Fibroblast of villous mesenchyme (primary cell): ENCODE results near the gene DNAJC4. TPM values are rescaled to one million over a fixed set of nuclear protein-coding genes. Genes with fewer than 3 reads are reported as not detected.

Source experiments
- DNase-seq: peaks from one replicate; pipeline ENCODE4 v3.0.0-alpha.2; 2010; ENCODE audit warnings: low read depth
- H3K4me3 ChIP-seq: 2 replicates; pipeline ENCODE4 v1.5.1; 2011; ENCODE audit warnings: low read depth, mild to moderate bottlenecking, low read length
- total RNA-seq: library from RNA; depleted of rRNA; stranded (reverse); fragments of >200 nt; gene quantifications from 2 replicates; pipeline ENCODE4 v1.2.3, GENCODE V29; 2012
- TF ChIP-seq, protein P1 (sequence below): IDR thresholded peaks from 2 replicates; pipeline ENCODE4 v1.5.1; 2012; ENCODE audit warnings: low read depth, mild to moderate bottlenecking, low read length; ENCODE audit not compliant: insufficient read depth

The DNAJC4 gene
- total RNA-seq, 1 donor, result 6.5 TPM

DNA sequence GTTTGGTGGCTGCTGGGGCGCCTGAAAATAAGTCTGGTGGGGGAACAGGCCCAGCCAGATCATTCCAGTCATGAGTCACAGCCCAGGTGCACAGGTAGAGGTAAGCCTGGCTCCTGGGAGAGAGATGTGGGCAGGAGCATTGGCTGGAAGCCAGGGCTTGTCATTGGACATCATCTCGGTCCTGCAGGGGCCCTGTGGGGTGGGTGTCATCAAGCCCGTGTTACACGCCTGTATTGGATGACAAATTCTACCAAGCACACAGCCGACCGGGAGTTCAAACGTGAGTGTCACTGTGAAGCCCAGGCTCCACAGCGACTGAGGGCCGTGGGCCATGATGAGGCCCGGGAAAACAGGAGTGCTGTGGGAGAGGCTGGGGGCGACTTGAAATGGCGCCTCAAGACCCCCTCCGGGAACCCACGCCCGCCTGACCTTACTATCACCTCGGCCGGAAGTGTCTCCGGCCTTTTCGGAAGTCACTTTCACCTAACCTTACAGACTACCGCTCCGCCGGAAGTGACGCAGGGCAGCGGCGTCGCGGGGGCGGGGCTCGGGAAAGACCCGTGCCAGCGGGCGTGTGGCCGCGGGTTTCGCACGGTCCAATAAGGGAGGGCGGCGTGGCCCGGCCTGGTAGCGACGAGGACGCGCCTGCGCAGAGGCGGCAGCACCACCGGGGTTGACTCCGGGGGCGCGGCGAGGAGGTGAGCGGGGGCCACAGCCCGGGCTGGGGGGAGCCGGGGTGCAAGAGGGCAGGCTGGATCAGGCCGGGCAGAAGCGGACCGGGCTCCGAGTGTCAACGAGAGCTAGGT lies 10.3 kb downstream of the DNAJC4 start, which contains the start of gene FKBP2:
Gene FKBP2, plus strand, starts transcription at position 661 of the 806 bp plus-strand sequence. CDS start 1,293 bp downstream, outside the sequence.
- TF ChIP-seq, protein P1, sequence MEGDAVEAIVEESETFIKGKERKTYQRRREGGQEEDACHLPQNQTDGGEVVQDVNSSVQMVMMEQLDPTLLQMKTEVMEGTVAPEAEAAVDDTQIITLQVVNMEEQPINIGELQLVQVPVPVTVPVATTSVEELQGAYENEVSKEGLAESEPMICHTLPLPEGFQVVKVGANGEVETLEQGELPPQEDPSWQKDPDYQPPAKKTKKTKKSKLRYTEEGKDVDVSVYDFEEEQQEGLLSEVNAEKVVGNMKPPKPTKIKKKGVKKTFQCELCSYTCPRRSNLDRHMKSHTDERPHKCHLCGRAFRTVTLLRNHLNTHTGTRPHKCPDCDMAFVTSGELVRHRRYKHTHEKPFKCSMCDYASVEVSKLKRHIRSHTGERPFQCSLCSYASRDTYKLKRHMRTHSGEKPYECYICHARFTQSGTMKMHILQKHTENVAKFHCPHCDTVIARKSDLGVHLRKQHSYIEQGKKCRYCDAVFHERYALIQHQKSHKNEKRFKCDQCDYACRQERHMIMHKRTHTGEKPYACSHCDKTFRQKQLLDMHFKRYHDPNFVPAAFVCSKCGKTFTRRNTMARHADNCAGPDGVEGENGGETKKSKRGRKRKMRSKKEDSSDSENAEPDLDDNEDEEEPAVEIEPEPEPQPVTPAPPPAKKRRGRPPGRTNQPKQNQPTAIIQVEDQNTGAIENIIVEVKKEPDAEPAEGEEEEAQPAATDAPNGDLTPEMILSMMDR, result no peak
- peak; percentile 98 for DNase-seq
- peak within 1 kb of the TSS; percentile 90 for H3K4me3 ChIP-seq

DNA sequence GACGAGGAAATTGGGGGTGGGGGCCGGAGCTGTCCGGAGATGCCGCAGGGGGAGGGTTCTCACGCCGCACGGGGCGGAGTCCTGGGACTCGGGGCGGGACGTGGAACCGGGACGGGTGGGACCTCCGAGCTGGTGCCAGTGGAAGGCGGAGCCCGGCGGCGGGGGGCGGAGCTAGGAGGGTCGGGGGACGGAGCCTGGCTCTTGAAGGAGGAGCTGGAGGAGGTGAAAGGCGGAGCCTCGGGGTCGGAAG lies 10.8 kb downstream of the DNAJC4 start:
- peak overlapping the region; percentile 82 for H3K4me3 ChIP-seq
- peak; percentile 100 for DNase-seq

DNA sequence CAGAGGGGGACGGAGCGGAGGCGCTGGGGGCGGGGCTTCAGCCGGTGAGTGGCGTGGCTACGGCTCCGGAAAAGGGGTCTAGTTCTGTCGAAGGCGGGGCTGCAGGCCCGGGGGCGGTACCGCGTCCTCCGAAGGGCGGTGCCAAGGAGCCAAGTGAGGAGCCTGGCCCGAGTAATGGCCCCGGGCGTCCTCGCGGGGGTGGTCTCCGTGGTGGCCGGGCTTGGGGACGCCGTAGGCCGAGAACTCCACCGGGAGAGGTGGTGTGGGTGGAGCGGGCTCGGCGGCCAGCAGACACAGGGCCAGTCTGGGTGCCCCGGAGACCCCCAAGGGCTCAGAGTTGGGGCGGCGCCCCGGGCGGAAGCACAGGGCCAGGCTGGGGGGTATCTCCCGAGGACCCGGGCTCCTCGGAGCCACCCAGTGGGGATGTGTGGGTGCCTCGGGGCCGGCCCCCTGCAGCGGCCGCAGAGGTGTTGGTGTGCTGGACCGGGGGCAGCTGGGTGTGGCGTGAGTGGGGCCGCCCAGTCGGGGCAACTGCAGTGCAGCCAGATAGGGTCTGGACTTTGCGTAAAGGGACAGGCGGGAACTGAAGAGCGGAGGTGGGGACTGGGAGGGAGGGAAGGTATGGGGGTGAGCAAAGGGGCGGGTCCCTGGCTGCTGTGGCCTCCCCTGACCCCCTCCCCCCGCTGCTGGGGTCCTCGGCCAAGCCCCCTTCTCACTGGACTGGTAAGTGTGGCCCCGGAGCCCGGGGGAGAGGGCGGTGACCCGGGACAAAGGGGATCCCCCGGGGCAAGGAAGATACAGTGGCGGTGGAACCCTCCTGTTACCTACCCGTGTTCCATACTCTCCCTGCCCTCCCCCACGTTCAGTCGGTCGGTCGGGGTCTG lies 11.4 kb downstream of the DNAJC4 start:
- TF ChIP-seq, protein P1, result no peak
- peak overlapping the region; percentile 90 for H3K4me3 ChIP-seq
- peak; percentile 27 for DNase-seq

More for the DNA sequence above, 10.8 kb downstream of the DNAJC4 start:
- TF ChIP-seq, protein P1, result no peak

DNA sequence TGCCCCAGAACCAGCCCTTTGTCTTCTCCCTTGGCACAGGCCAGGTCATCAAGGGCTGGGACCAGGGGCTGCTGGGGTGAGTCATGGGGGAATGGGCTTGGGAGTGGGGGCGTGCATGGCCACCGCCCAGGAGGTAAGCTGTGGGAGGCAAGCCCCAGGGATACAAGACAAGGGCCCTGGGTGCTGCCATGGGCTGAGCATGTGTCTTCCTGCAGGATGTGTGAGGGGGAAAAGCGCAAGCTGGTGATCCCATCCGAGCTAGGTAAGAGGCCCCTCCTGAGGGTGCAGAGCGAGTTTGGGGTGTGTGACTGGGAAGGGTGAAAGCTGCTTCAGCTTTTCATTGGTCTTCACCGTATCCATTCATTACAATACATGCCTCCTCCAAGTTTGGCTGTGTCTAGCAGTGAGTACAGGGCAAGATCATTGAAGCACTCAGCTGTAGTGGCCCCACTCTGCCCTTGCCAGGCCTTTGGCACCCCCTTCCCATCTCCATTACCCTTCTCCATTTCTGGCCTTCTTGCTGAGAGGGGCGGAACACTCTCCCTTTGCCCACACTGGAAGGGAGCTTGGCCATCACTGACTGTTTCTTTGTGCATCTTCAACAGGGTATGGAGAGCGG lies 13.0 kb downstream of the DNAJC4 start:
- no peak overlapping the region for H3K4me3 ChIP-seq
- DNase-seq, result no peak
- TF ChIP-seq, protein P1, result no peak

DNA sequence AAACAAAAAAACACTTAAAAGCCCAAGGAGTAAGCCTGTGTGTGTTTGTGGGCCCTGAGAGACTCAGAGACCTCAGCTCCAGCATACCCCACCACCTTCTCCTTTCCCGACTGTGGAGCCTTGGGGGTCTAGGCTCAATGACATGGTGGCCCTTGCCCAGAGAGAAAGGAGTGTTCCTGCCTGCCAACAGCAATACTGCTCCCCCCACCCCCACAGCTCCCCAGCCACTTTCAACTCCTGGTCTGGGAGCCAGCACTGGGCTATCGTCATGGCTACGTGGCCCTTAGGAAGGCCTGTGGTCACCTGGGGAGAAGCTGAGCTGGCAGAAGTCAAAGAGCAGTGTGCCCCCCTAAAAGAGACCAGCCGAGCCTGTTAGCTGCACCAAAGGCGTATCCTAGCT lies 13.8 kb downstream of the DNAJC4 start:
- no peak overlapping the region for H3K4me3 ChIP-seq
- DNase-seq, result no peak
- TF ChIP-seq, protein P1, result no peak

DNA sequence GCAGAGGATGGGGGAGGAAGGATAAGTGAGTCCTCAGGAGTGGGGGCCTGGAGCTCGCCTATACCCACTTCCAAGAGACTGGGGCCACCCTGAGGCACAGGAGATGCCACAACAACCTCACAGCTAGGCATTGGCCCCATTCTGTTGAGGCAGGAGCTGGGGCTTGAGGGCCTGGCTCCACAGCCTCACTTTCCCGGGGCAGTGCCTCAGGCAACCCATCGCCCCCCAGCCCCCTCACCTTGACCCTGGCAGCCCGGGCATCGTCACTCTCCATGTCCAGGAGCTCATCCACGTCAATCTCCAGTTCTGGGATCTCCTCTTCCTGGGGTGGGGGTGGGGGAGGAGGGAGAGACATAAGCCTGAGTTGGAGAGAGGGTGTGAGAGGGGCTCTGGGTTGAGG lies 14.6 kb downstream of the DNAJC4 start:
- DNase-seq, result no peak
- TF ChIP-seq, protein P1, result no peak
- peak overlapping the region; percentile 82 for H3K4me3 ChIP-seq
